MCF 10A (cell line): ENCODE measurements around the gene STK4. TPM values are rescaled to one million over a fixed set of nuclear protein-coding genes. Genes with fewer than 3 reads are reported as not detected.

Experiments used
- BruUV-seq: library from RNA; stranded (reverse); fragments of 400-500 nt; replicated peaks from 2 replicates; lab custom pipeline; 2021; lab: Mats Ljungman, UMichigan
- CTCF ChIA-PET: fragments of 300-600 bp; sonication (Branson Sonifier 250); formaldehyde crosslinking; extraction: SDS; loops from one replicate; lab custom pipeline; 2021; ENCODE audit warnings: antibody characterized with exemption, inconsistent platforms; lab: Yijun Ruan, JAX
- POLR2A ChIA-PET: fragments of 300-600, 350-650 bp; sonication (Branson Sonifier 250); formaldehyde crosslinking; extraction: SDS; loops from one replicate; lab custom pipeline; 2020; ENCODE audit warnings: antibody characterized with exemption, inconsistent platforms; lab: Yijun Ruan, JAX
- DNase-seq: peaks from one replicate; pipeline ENCODE4 v3.0.0-alpha.2; 2018; ENCODE audit not compliant: unreplicated experiment
- H3K27ac Mint-ChIP-seq: one replicate; pipeline ENCODE4 v1.8.0; 2022; ENCODE audit warnings: mild to moderate bottlenecking, low read depth, mixed read lengths; ENCODE audit not compliant: unreplicated experiment
- H3K27me3 Mint-ChIP-seq: one replicate; pipeline ENCODE4 v1.8.0; 2022; ENCODE audit warnings: mixed read lengths; ENCODE audit not compliant: insufficient read depth, unreplicated experiment
- H3K36me3 Mint-ChIP-seq: one replicate; pipeline ENCODE4 v1.8.0; 2022; ENCODE audit warnings: mild to moderate bottlenecking, moderate library complexity, mixed read lengths; ENCODE audit not compliant: insufficient read depth, unreplicated experiment
- H3K4me1 Mint-ChIP-seq: one replicate; pipeline ENCODE4 v1.8.0; 2022; ENCODE audit warnings: mixed read lengths; ENCODE audit not compliant: insufficient read depth, unreplicated experiment
- H3K4me3 Mint-ChIP-seq: one replicate; pipeline ENCODE4 v1.8.0; 2022; ENCODE audit warnings: mild to moderate bottlenecking, moderate library complexity, mixed read lengths; ENCODE audit not compliant: unreplicated experiment
- H3K9me3 Mint-ChIP-seq: one replicate; pipeline ENCODE4 v1.8.0; 2022; ENCODE audit warnings: mixed read lengths; ENCODE audit not compliant: unreplicated experiment
- intact Hi-C: fragments of 100-400 bp; cut with micrococcal nuclease; formaldehyde crosslinking; loops from 2 replicates; pipeline ENCODE4 v1.14.1; 2022
- total RNA-seq: library from RNA; stranded (reverse); gene quantifications from 2 replicates; pipeline ENCODE4 v1.2.3, GENCODE V29; 2022
- TF ChIP-seq, protein P1 (sequence below): fragments of 200-600 bp; IDR thresholded peaks from one replicate; pipeline ENCODE4 v1.8.0; 2022; ENCODE audit warnings: antibody characterized with exemption, mild to moderate bottlenecking; ENCODE audit not compliant: unreplicated experiment

STK4 gene
- total RNA-seq, 1 experiment from 2014 or later = 47.7 TPM

DNA sequence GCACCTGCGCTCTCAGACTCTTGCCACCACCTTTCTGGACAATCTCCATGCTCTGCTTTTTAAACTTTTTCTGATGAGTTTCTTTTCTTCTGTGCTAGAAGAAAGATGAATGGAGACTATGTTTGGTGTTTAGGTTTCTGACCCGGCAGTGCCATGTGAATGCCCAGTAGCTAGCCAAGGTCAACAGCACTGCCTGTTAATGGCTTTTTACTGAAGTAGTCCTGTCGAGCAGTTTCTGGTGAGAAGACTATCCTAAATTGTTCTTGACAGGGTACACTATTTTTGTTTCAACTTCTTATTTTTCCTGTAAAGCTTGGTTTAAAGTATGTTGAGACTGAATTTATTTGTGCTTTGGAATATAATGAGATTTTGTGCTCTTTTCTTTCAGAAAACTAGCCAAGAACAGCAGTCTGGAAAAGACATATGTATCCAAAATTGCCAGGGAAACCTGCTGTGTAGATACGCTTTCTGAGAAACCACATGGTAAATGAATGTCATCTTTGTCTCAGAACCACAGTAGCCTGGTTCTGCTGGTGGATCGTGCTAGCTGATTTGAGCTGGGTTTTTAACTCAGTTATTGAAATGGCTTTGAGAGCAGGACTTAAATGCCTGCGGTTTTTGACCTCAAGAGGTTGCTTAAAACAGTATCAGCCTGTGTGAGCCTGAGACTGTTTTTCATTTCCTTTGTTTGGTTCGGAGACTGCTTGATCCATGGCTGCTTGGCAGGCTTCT, 86.6 kb downstream of the STK4 start:
- intact Hi-C loops = no loop called here
- H3K4me1 Mint-ChIP-seq = no peaks in the 10 kb centered on the region

DNA sequence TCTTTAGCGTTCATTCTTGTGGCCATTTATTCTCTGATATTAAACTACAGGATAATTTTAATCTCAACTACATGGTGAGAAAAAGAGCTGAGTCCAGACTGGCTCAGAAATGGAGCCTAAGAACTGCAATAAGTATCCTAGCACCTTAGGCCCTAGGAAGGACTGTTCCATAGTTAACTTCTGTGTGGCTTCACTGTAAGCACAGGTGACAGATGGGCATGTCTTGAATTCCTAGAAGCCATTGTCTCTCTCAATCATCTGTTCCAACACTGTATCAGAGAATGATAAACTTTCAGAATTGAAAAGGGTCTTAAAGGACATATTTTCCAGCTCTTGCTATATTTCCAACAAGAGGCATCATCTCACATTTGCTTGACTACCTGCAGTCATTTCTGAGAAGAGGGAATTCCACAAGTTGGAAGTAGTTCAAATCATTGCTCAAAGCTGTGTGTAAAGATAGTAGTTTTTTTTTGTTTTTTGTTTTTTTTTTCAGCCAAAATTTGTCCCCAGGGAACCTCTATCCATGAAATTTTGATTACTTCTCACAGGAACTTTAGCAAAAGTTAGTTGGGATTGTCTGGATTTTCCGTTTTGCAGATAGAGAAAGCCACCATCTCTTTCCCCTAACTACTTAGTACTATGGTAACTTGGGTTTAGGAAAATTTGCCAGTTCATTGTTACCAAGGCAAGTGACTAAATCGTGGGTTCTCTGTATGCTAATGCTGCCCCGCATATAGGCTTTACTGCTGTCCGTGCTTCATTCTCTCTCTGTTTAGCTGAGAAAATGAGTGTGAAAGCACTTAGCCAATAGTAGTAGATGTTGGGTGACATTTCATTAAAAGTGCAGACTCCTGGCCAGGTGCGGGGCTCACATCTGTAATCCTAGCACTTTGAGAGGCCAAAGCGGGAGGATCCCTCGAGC, 87.4 kb downstream of the STK4 start:
- ChIA-PET CTCF (interaction anchor here (1.0 to 8.3 kb wide), 5 partner anchors 10 to 237 kb away, joined by 3 to 96 read pairs (median 14); no protein-coding TSS in a partner anchor), POLR2A (interaction anchor here (0.7 to 5.0 kb wide), 6 partner anchors 7 to 42 kb away, joined by 3 to 22 read pairs (median 5); no protein-coding TSS in a partner anchor)
- H3K4me3 Mint-ChIP-seq = no peak overlapping the region
- H3K27me3 Mint-ChIP-seq = no peaks in the 10 kb centered on the region
- H3K4me1 Mint-ChIP-seq = peaks cover under 1% of the 10 kb centered on the region
- H3K9me3 Mint-ChIP-seq = no peaks in the 10 kb centered on the region
- DNase-seq = no peak
- no peak overlapping the region for H3K27ac Mint-ChIP-seq
- intact Hi-C loops = no loop called here
- H3K36me3 Mint-ChIP-seq = peaks cover 18% of the 10 kb centered on the region
- no TSS peak for BruUV-seq
- TF ChIP-seq, protein P1, sequence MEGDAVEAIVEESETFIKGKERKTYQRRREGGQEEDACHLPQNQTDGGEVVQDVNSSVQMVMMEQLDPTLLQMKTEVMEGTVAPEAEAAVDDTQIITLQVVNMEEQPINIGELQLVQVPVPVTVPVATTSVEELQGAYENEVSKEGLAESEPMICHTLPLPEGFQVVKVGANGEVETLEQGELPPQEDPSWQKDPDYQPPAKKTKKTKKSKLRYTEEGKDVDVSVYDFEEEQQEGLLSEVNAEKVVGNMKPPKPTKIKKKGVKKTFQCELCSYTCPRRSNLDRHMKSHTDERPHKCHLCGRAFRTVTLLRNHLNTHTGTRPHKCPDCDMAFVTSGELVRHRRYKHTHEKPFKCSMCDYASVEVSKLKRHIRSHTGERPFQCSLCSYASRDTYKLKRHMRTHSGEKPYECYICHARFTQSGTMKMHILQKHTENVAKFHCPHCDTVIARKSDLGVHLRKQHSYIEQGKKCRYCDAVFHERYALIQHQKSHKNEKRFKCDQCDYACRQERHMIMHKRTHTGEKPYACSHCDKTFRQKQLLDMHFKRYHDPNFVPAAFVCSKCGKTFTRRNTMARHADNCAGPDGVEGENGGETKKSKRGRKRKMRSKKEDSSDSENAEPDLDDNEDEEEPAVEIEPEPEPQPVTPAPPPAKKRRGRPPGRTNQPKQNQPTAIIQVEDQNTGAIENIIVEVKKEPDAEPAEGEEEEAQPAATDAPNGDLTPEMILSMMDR = no peak

More for the DNA sequence above, 86.6 kb downstream of the STK4 start:
- Mint-ChIP-seq H3K27me3 (no peaks in the 10 kb centered on the region), H3K36me3 (peaks cover 18% of the 10 kb centered on the region), H3K27ac (no peak overlapping the region), H3K9me3 (no peaks in the 10 kb centered on the region), H3K4me3 (no peak overlapping the region)
- DNase-seq = no peak
- POLR2A ChIA-PET = interaction anchor here (0.7 to 5.0 kb wide), 6 partner anchors 8 to 43 kb away, joined by 3 to 22 read pairs (median 5); no protein-coding TSS in a partner anchor
- TF ChIP-seq, protein P1 = no peak
- no TSS peak for BruUV-seq
- CTCF ChIA-PET = interaction anchor here (0.8 to 8.3 kb wide), 8 partner anchors 10 to 259 kb away, joined by 3 to 96 read pairs (median 6); no protein-coding TSS in a partner anchor

DNA sequence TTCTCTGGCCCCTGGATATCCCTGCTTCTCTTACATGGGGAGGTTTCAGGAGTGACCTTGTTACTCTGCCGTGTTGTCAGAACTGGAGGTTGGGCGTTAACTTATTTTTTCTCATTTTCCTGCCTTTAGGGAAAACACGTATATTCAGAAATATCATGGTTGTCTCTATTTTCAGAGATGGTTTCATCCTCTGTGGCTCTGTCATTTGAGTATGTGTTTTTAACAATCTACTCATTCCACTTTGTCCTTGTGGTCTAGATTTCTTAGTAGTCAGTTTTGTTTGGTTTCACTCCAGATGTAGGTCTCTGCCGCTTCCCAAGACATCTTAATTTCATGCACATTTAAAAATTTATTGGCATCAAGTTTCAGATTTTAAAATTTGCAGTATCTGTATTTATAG, 88.7 kb downstream of the STK4 start:
- Mint-ChIP-seq H3K36me3 (peaks cover 13% of the 10 kb centered on the region), H3K27me3 (no peaks in the 10 kb centered on the region), H3K9me3 (no peaks in the 10 kb centered on the region), H3K27ac (no peak overlapping the region), H3K4me3 (no peak overlapping the region), H3K4me1 (peaks cover 13% of the 10 kb centered on the region)
- TF ChIP-seq, protein P1 = no peak
- intact Hi-C loops = no loop called here
- no peak for DNase-seq
- BruUV-seq = no TSS peak
- POLR2A ChIA-PET = interaction anchor here (0.6 to 2.0 kb wide), 3 partner anchors 9 to 42 kb away, joined by 3 to 9 read pairs (median 3); no protein-coding TSS in a partner anchor
- CTCF ChIA-PET = interaction anchor here (0.7 to 8.3 kb wide), 4 partner anchors 12 to 48 kb away, joined by 3 to 96 read pairs (median 26); no protein-coding TSS in a partner anchor
